ENCODE data around the gene SIKE1. TPM values are rescaled to one million over a fixed set of nuclear protein-coding genes. Genes with fewer than 3 reads are reported as not detected.
A peak's percentile ranks its signal among the peaks of the same experiment; 100 is the strongest.
"Not testable (repeated sequence)": the region's sequence is repeated elsewhere in the genome, so short reads cannot be mapped to it uniquely, and the experiment has no call there.

The SIKE1 gene
- total RNA-seq, 1 donor from 2014 or later: 60.0 TPM

DNA sequence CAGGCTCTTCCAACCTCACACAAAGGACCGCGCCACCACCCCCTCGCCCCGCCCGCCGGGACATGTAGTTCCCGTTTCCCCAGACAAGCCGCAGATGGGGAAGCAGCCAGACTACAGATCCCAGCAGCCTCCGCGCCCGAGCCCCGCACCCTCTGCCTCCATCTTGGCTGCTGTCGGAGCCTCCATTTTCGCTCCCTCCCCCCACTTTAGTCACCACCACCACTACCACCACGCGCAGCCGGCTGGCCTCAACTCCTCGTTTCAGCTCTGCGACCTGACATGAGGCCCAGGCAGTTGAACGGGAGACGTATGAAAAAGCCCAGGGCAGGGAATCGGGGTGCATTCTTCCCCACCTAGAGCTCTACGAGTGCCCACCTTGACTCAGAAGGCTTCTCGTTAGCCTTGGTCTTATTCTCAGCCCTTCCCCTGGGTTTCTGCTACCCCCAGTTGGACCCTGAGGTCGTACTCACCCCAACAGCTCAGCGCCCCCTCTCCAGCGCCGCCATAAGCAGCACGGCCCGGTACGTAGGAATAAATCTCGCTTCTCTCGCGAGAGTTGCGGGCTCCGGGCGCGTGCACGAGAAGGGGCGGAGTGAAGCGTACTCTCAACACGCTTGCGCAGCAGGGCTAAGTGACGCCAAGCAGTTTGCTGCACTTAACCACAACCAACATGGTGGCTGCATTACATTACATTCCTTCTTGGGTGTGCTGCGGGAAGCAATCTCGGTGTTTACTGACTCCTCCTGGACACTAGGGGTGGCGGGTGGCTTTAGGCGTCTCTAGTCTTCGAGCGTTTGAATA, 22.8 kb downstream of the SIKE1 start, which contains the start of gene CSDE1:
Gene CSDE1 (minus strand): TSS at position 530 of the 801 bp plus-strand sequence. CDS start 18,094 bp downstream, outside the sequence.
- peak; percentile 93 for DNase-seq (ENCODE audit: low spot score, unreplicated experiment)
- TF ChIP-seq, protein P1, sequence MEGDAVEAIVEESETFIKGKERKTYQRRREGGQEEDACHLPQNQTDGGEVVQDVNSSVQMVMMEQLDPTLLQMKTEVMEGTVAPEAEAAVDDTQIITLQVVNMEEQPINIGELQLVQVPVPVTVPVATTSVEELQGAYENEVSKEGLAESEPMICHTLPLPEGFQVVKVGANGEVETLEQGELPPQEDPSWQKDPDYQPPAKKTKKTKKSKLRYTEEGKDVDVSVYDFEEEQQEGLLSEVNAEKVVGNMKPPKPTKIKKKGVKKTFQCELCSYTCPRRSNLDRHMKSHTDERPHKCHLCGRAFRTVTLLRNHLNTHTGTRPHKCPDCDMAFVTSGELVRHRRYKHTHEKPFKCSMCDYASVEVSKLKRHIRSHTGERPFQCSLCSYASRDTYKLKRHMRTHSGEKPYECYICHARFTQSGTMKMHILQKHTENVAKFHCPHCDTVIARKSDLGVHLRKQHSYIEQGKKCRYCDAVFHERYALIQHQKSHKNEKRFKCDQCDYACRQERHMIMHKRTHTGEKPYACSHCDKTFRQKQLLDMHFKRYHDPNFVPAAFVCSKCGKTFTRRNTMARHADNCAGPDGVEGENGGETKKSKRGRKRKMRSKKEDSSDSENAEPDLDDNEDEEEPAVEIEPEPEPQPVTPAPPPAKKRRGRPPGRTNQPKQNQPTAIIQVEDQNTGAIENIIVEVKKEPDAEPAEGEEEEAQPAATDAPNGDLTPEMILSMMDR (IDR thresholded peaks at IDR 0.05; ENCODE audit: unreplicated experiment): peak; percentile 59
- no peaks in the 10 kb centered on the region for H3K27me3 Mint-ChIP-seq
- H3K27ac Mint-ChIP-seq: peak within 1 kb of the TSS; percentile 100
- peaks cover 3% of the 10 kb centered on the region for H3K9me3 Mint-ChIP-seq (ENCODE audit: low read depth)
- H3K4me3 Mint-ChIP-seq (ENCODE audit: low read depth): peak within 1 kb of the TSS; percentile 100
- H3K4me1 Mint-ChIP-seq (ENCODE audit: low read depth): peaks cover 34% of the 10 kb centered on the region
- peaks cover 8% of the 10 kb centered on the region for H3K36me3 Mint-ChIP-seq (ENCODE audit: insufficient read depth)

DNA sequence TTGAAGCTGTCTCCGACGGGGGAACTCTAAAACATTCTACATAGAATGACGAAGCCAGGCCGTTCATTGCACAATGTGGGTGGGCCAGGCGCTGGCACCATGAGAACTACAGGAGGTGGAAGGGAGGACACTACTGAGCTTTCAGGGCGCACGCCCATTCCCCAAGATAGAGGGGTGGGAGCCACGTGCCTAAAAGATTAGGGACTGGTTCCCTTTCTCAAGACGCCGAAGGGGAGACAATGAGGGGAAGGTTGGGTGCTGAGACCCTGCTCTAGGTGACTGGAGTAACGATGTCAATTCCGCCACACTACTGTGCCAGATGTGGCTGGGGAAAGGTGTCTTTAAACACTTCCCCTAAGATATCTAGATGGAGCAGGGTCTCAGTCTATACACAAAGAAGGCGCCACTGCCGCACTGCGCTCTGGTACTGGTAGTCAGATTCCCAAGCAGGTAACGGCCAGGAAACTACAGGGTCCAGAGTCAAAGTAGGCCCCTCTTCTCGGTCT, 23.5 kb downstream of the SIKE1 start:
- Mint-ChIP-seq H3K4me3 (ENCODE audit: low read depth) (peak overlapping the region; percentile 100), H3K4me1 (ENCODE audit: low read depth) (peaks cover 41% of the 10 kb centered on the region), H3K27me3 (no peaks in the 10 kb centered on the region), H3K9me3 (ENCODE audit: low read depth) (peaks cover 3% of the 10 kb centered on the region), H3K36me3 (ENCODE audit: insufficient read depth) (peaks cover 8% of the 10 kb centered on the region), H3K27ac (peak overlapping the region; percentile 100)
- peak; percentile 12 for DNase-seq (ENCODE audit: low spot score, unreplicated experiment)
- TF ChIP-seq, protein P1 (IDR thresholded peaks at IDR 0.05; ENCODE audit: unreplicated experiment): no peak

DNA sequence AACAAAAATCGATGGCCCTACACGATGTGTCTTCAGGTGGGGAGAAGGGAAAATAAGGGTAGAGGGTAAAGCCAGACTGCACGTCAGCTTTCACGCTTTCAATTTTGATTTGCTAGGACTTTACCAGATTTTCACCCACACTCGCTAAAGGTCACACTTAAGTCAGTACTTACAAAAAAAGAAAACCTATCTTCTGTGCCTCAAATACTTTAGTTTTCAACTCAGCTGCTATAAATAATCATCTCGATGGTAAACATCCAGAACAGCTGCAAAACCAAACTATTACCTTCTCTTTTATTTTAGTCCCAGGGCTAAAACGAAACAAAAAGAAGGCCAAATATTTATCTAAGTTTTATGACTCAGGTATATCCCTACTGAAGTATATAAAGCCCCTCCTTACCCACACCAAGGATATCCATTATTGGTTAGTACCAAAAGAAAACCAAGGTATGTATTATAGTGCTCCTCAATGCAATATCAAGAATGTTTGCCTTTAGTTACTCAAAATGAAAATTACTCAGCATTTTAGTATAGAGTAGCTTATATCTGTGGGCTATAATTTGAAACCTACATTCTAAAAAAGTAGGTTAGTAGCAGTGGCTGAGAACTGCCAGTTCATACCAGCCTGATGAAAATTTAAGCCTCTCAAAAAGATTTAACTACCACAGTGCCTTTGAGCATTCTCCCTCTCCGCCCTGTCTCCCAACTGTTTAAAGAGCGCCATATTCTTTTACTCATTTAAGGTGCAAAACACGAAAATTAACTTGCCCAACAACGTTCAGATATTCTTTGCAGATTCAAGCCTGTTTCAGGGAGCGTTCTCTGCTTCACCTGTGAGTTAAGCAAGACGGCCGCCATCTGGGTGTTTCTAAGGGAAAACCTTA, 24.2 kb downstream of the SIKE1 start:
- Mint-ChIP-seq H3K27me3 (no peaks in the 10 kb centered on the region), H3K9me3 (ENCODE audit: low read depth) (peaks cover 3% of the 10 kb centered on the region), H3K4me1 (ENCODE audit: low read depth) (peaks cover 48% of the 10 kb centered on the region), H3K27ac (peak overlapping the region; percentile 100), H3K4me3 (ENCODE audit: low read depth) (peak overlapping the region; percentile 100), H3K36me3 (ENCODE audit: insufficient read depth) (peaks cover 8% of the 10 kb centered on the region)
- TF ChIP-seq, protein P1 (IDR thresholded peaks at IDR 0.05; ENCODE audit: unreplicated experiment): no peak
- DNase-seq (ENCODE audit: low spot score, unreplicated experiment): no peak

DNA sequence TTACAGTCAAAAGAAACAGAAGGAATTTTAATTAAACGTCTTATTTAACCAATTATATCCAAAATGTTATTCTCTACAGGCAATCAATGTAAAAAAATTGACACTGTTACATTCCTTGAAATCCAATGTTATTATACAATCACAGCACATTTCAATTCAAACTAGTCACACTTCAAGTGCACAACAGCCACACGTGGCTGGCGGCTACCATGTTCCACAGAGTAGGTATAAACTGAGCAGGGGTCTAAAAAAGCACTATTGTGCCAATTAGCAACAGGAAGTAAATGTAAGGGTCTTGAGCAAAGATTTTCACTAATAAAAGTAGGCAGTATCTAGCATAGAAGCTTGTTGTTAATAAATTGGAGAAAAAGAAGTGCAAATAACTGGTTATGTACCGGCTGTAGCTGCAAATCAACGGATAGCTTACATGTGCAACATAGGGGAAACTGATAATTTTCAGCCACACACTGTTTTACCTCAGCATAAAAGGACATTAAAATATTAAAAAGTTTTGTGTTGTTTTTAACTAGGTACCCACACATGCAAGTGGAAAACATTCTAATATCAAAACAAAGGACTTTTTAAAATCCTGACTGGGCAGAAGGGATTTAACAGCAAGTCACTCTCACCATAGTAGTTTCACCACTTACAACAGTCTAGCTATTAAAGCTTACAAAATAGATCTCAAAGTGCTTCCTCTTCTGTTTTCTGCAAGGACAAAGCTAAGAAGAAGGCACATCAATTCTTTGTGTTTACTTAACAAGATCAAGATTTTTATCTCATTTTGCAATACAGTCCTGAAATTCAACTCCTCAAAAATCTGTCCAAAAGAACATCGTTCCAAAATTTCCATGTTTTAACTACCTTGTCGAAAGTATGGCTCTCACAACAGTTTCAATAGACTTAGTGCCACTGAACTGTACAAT, 25.2 kb downstream of the SIKE1 start:
- Mint-ChIP-seq H3K9me3 (ENCODE audit: low read depth) (peaks cover 3% of the 10 kb centered on the region), H3K4me3 (ENCODE audit: low read depth) (peak overlapping the region; percentile 100), H3K4me1 (ENCODE audit: low read depth) (peaks cover 56% of the 10 kb centered on the region), H3K27me3 (no peaks in the 10 kb centered on the region), H3K36me3 (ENCODE audit: insufficient read depth) (peaks cover 8% of the 10 kb centered on the region), H3K27ac (peak overlapping the region; percentile 100)
- TF ChIP-seq, protein P1 (IDR thresholded peaks at IDR 0.05; ENCODE audit: unreplicated experiment): no peak
- no peak for DNase-seq (ENCODE audit: low spot score, unreplicated experiment)

DNA sequence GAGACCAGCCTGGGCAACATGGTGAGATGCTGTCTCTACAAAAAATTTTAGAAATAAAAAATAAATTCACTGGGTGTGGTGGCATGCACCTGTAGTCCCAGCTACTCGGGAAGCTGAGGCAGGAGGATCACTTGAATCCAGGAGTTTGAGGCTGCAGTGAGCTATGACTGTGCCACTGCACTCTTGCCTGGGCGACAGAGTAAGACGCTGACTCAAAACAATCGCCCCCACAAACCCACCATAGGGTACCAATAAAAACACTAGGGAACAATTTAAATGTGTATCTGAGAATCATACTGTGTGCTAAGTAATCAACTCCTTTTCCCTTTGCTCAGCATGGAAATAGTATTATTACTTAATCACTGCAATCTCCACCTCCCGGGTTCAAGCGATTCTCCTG, 26.8 kb downstream of the SIKE1 start:
- H3K27me3 Mint-ChIP-seq; H3K4me3 Mint-ChIP-seq (ENCODE audit: low read depth); DNase-seq (ENCODE audit: low spot score, unreplicated experiment); H3K9me3 Mint-ChIP-seq (ENCODE audit: low read depth): not testable (repeated sequence)
- peaks cover 56% of the 10 kb centered on the region for H3K4me1 Mint-ChIP-seq (ENCODE audit: low read depth)
- H3K27ac Mint-ChIP-seq: peak overlapping the region; percentile 87
- H3K36me3 Mint-ChIP-seq (ENCODE audit: insufficient read depth): peaks cover 11% of the 10 kb centered on the region
